ENCODE results near the gene DNAH5. TPM values are rescaled to one million over a fixed set of nuclear protein-coding genes. Genes with fewer than 3 reads are reported as not detected.

Gene DNAH5
- polyA plus RNA-seq, 1 donor: 0.34 TPM

DNA sequence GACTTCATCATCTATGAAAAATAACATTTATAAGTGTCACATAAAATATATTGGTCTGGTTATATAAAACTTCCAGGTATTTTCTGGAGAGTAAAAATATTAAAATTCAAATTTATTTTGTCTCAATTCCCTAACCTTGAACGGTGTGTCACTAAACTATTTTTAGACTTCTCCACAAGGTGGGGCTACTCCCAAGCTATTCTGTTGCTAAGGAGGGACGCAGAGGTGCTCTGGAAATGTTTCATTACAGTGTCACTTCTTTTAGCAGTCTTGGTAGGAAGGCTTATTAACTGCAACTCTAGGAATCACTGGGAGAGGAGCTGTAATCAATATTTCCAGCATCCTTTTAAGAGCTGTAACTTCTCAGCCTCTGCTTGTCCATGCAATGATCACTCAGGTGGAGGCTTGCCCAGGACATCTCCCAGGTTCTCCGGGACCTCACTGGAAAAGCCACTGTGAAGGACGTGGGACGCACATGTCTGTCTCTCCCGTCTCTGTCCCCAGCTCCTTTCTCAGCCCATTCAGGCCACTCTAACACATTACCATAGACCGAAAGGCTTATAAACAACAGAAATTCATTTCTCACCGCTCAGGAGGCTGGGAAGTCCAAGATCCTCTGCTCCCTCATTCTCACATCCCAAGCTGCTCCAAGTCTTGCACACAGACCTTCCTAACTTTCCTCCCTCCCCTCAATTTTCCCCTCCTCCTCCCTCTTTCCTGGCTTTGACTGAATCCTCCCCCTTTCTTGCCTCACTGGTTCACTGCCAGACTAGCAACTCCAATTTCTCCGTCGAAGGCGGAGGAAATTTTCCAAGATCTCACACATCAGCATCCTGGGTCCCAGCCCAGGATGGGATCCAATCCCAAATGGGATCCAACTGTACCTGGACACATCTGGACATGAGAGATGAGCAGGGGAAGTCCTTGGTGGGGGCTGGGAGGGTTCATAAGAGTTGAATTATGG lies 32.7 kb upstream of the DNAH5 start:
- 0% methylated on average over 1 of the region's 11 CpGs for WGBS (ENCODE audit: insufficient coverage, low lambda C conversion rate)
- Histone ChIP-seq H3K36me3 (ENCODE audit: control insufficient read depth, insufficient read depth, low read length) (no peaks in the 10 kb centered on the region), H3K4me1 (ENCODE audit: control insufficient read depth, insufficient read depth, low read length) (no peaks in the 10 kb centered on the region), H3K27me3 (ENCODE audit: control insufficient read depth, insufficient read depth, low read length) (peaks cover 5% of the 10 kb centered on the region), H3K9me3 (ENCODE audit: control insufficient read depth, low read depth, low read length) (no peaks in the 10 kb centered on the region), H3K4me3 (ENCODE audit: low read length) (no peak overlapping the region), H3K27ac (ENCODE audit: low read length) (no peak overlapping the region)
- DNase-seq: no peak

DNA sequence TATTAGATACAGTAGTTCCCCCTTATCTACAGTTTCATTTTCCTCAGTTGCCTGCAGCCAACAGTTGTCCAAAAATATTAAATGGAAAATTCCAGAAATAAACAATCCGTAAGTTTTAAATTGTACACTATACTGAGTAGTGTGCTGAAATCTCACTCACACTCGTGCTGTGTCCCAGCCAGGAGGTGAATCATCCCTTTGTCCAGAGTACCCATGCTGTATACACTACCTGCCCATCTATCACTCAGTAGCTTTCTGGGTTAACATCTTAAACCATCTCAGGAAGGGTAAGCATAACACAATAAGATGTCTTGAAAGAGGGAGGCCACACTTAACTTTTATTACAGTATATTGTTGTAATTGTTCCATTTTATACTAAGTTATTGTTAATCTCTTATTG lies 31.7 kb upstream of the DNAH5 start:
- no peaks in the 10 kb centered on the region for H3K4me1 ChIP-seq (ENCODE audit: control insufficient read depth, insufficient read depth, low read length)
- no CpG with 5 or more reads among the region's 2 CpGs for WGBS (ENCODE audit: insufficient coverage, low lambda C conversion rate)
- H3K27me3 ChIP-seq (ENCODE audit: control insufficient read depth, insufficient read depth, low read length): peaks cover 5% of the 10 kb centered on the region
- H3K9me3 ChIP-seq (ENCODE audit: control insufficient read depth, low read depth, low read length): no peaks in the 10 kb centered on the region
- DNase-seq: no peak
- H3K36me3 ChIP-seq (ENCODE audit: control insufficient read depth, insufficient read depth, low read length): no peaks in the 10 kb centered on the region
- H3K27ac ChIP-seq (ENCODE audit: low read length): no peak overlapping the region
- no peak overlapping the region for H3K4me3 ChIP-seq (ENCODE audit: low read length)

DNA sequence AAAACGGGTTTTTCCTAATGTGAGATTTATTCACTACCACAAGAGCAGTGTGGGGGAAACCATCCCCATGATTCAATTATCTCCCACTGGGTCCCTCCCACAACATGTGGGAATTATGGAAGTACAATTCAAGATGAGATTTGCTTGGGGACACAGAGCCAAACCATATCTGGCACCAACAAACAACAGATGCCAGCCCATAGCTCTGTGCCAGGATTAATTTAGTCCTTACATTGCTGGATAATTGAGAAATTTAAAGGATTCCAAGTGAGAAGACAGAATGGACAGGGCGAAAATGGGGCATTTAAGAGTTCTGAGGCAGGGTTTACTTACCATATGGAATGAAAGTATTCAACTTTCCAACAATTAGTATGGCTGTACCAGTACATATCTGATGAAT lies 30.8 kb upstream of the DNAH5 start:
- no CpG with 5 or more reads among the region's 2 CpGs for WGBS (ENCODE audit: insufficient coverage, low lambda C conversion rate)
- Histone ChIP-seq H3K27me3 (ENCODE audit: control insufficient read depth, insufficient read depth, low read length) (no peaks in the 10 kb centered on the region), H3K4me3 (ENCODE audit: low read length) (no peak overlapping the region), H3K9me3 (ENCODE audit: control insufficient read depth, low read depth, low read length) (no peaks in the 10 kb centered on the region), H3K4me1 (ENCODE audit: control insufficient read depth, insufficient read depth, low read length) (no peaks in the 10 kb centered on the region), H3K36me3 (ENCODE audit: control insufficient read depth, insufficient read depth, low read length) (no peaks in the 10 kb centered on the region), H3K27ac (ENCODE audit: low read length) (no peak overlapping the region)
- DNase-seq: no peak

DNA sequence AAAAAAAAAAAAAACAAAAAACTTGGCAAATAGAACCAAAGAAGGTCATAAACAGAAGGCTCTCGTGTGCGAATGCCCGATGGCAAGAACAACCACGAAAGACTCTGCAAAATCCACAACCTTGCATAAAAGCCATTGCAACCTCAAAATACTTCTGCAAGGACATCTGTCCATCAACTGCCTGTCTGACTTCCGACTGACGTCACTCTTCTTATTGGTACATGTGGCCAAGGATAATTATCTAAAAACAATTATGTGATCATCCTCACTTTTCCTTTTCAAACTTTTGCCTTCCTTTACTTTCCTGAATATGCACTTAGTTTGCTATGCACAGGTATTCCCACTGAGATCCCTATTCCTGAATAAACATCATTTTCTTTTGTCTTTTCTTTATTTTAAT lies 29.2 kb upstream of the DNAH5 start:
- Histone ChIP-seq H3K4me3 (ENCODE audit: low read length) (no peak overlapping the region), H3K4me1 (ENCODE audit: control insufficient read depth, insufficient read depth, low read length) (no peaks in the 10 kb centered on the region), H3K27ac (ENCODE audit: low read length) (no peak overlapping the region), H3K36me3 (ENCODE audit: control insufficient read depth, insufficient read depth, low read length) (no peaks in the 10 kb centered on the region), H3K9me3 (ENCODE audit: control insufficient read depth, low read depth, low read length) (no peaks in the 10 kb centered on the region), H3K27me3 (ENCODE audit: control insufficient read depth, insufficient read depth, low read length) (no peaks in the 10 kb centered on the region)
- no peak for DNase-seq
- WGBS (ENCODE audit: insufficient coverage, low lambda C conversion rate): 90% methylated on average over 3 of the region's 6 CpGs

DNA sequence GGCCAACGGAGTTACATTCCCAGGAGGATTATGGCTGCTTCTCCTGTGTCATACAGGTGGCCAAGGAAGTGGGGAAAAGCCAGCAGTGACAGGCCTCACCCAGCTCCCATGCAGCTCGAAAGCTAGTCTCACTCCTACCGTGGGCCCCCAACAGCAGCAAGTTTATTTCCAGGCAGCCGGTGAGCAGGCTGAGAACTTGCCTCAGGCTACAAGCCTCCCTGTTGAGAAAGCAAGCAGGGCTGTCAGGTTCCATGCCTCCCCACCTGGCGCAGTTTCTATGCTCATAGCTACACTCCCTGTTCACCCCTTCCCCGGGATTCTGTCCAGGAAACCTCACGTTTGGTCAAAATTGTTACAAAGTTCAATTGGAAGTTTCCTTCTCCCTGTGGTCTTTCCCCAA lies 27.5 kb upstream of the DNAH5 start:
- no peaks in the 10 kb centered on the region for H3K9me3 ChIP-seq (ENCODE audit: control insufficient read depth, low read depth, low read length)
- H3K4me3 ChIP-seq (ENCODE audit: low read length): no peak overlapping the region
- H3K4me1 ChIP-seq (ENCODE audit: control insufficient read depth, insufficient read depth, low read length): no peaks in the 10 kb centered on the region
- no peak for DNase-seq
- H3K27me3 ChIP-seq (ENCODE audit: control insufficient read depth, insufficient read depth, low read length): no peaks in the 10 kb centered on the region
- H3K27ac ChIP-seq (ENCODE audit: low read length): no peak overlapping the region
- no CpG with 5 or more reads among the region's 7 CpGs for WGBS (ENCODE audit: insufficient coverage, low lambda C conversion rate)
- no peaks in the 10 kb centered on the region for H3K36me3 ChIP-seq (ENCODE audit: control insufficient read depth, insufficient read depth, low read length)

DNA sequence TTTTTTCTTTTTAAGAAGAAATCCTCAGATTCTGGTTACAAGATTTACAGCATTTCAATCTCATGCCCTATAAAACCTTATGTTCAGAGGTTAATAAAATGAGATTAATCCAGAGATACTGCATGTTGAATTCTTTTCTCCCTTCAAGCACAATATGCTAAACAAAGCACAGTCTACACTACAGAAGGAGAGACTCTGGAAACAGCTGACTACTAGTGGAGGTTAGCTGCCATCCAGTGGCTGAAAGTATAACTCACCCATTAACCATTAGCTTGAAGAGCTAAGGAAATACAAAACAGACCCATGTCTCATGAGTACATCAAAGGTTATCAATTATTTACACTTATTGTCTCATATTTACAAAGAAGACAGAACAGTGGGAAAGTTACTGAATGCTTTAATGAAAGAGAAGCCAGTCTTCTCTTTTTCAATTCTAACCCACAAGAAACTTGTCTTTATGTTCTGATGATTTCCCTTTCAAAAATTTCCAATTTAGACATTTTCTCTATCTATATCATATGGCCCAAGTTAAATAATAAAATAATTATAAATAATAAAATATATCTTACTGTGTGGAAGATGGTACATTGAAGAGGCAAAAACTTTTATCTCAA lies 12.7 kb upstream of the DNAH5 start:
- Histone ChIP-seq H3K9me3 (ENCODE audit: control insufficient read depth, low read depth, low read length) (no peaks in the 10 kb centered on the region), H3K4me3 (ENCODE audit: low read length) (no peak overlapping the region)
- peak; percentile 2 to 12 for DNase-seq

DNA sequence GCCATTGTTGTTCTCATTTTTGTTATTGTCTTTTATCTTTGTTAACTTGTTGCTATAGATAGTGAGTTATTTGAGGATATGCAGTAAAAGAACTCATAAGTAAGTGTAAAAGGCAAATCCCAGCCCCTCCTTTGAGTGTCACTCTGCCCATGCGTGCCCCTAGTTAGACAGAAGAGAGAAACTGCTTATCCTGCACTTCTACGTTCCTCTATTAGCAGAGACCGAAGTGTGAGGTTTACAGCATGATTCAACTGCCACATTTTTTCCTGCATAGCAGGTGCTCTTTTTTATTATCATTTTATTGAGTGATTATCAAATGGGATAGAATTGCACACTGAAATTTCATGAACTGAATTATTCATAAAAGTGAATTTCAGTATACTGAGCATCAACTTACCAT lies 12.0 kb upstream of the DNAH5 start:
- WGBS (ENCODE audit: insufficient coverage, low lambda C conversion rate): no CpG with 5 or more reads among the region's 3 CpGs
- H3K4me3 ChIP-seq (ENCODE audit: low read length): no peak overlapping the region
- H3K4me1 ChIP-seq (ENCODE audit: control insufficient read depth, insufficient read depth, low read length): no peaks in the 10 kb centered on the region
- peaks cover 2% of the 10 kb centered on the region for H3K27me3 ChIP-seq (ENCODE audit: control insufficient read depth, insufficient read depth, low read length)
- H3K36me3 ChIP-seq (ENCODE audit: control insufficient read depth, insufficient read depth, low read length): no peaks in the 10 kb centered on the region
- DNase-seq: no peak
- no peak overlapping the region for H3K27ac ChIP-seq (ENCODE audit: low read length)
- H3K9me3 ChIP-seq (ENCODE audit: control insufficient read depth, low read depth, low read length): no peaks in the 10 kb centered on the region

More for the DNA sequence above, 12.7 kb upstream of the DNAH5 start:
- H3K27me3 ChIP-seq (ENCODE audit: control insufficient read depth, insufficient read depth, low read length): peaks cover 2% of the 10 kb centered on the region
- no peak overlapping the region for H3K27ac ChIP-seq (ENCODE audit: low read length)
- H3K36me3 ChIP-seq (ENCODE audit: control insufficient read depth, insufficient read depth, low read length): no peaks in the 10 kb centered on the region
- H3K4me1 ChIP-seq (ENCODE audit: control insufficient read depth, insufficient read depth, low read length): no peaks in the 10 kb centered on the region

DNA sequence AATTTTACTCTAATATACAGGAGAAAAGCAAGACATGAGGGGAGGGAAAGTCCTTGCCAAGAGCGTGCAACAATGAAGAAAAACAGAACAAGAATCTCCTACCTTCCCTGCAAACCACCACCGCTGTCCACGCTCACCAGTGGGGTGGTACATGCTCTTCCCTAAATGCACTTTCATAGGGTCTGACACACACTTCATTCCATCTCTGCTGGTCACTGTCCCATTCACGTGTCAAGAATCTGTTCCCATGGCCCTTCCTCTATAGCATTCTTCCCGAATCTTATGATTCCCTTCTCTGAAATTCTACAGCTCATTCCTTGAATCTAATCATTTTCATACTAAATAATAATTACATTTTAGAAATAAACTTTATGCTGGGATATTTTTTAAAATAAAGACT lies 11.4 kb upstream of the DNAH5 start:
- DNase-seq: no peak
- Histone ChIP-seq H3K36me3 (ENCODE audit: control insufficient read depth, insufficient read depth, low read length) (no peaks in the 10 kb centered on the region), H3K27me3 (ENCODE audit: control insufficient read depth, insufficient read depth, low read length) (peaks cover 2% of the 10 kb centered on the region), H3K27ac (ENCODE audit: low read length) (no peak overlapping the region), H3K4me1 (ENCODE audit: control insufficient read depth, insufficient read depth, low read length) (no peaks in the 10 kb centered on the region), H3K9me3 (ENCODE audit: control insufficient read depth, low read depth, low read length) (no peaks in the 10 kb centered on the region), H3K4me3 (ENCODE audit: low read length) (no peak overlapping the region)
- 93% methylated on average over 2 of the region's 5 CpGs for WGBS (ENCODE audit: insufficient coverage, low lambda C conversion rate)

DNA sequence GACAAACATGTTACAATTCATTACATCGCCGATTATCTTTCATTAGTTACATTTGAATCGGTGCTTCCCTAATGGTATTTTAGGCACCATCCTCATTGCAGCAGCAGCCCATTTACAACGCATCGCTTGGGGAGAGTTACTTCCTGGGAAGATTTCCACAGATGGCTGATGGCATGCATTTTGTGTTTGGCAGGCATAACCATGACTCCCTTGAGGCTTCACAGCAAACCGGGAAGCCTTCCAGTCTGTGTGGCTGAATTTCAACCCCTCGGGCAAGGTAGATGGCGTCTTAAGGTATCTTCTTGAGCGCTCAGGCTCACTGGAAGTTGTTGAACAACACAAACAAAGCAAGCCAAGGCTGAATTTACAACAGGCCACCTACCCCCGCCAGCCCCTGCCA lies 1.6 kb upstream of the DNAH5 start:
- Histone ChIP-seq H3K27ac (ENCODE audit: low read length) (no peak overlapping the region), H3K27me3 (ENCODE audit: control insufficient read depth, insufficient read depth, low read length) (no peaks in the 10 kb centered on the region), H3K9me3 (ENCODE audit: control insufficient read depth, low read depth, low read length) (no peaks in the 10 kb centered on the region), H3K4me1 (ENCODE audit: control insufficient read depth, insufficient read depth, low read length) (no peaks in the 10 kb centered on the region), H3K36me3 (ENCODE audit: control insufficient read depth, insufficient read depth, low read length) (no peaks in the 10 kb centered on the region), H3K4me3 (ENCODE audit: low read length) (no peak overlapping the region)
- DNase-seq: no peak
- no CpG with 5 or more reads among the region's 10 CpGs for WGBS (ENCODE audit: insufficient coverage, low lambda C conversion rate)

DNA sequence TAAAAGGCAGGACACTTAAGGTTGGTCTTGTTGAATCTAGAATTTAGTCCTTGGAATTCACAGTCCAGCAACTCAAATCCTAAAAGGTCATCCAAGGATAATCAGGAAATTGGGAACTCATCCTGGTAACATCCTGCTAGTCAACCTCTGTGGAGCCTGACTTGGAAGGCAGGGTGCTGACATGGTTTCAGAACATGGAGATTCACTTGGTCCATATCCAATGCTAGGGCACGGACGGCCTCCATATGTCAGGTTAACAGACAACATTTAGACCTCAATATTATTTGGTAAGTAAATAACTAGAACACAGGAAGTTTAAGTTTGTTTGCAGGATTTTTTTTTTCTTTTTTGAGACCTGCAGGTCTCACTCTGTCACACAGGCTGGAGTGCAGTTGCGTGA lies 783 bp upstream of the DNAH5 start:
- H3K27ac ChIP-seq (ENCODE audit: low read length): no peak overlapping the region
- H3K27me3 ChIP-seq (ENCODE audit: control insufficient read depth, insufficient read depth, low read length): no peaks in the 10 kb centered on the region
- no peak for DNase-seq
- no CpG with 5 or more reads among the region's 3 CpGs for WGBS (ENCODE audit: insufficient coverage, low lambda C conversion rate)
- no peak overlapping the region for H3K4me3 ChIP-seq (ENCODE audit: low read length)
- no peaks in the 10 kb centered on the region for H3K9me3 ChIP-seq (ENCODE audit: control insufficient read depth, low read depth, low read length)
- H3K36me3 ChIP-seq (ENCODE audit: control insufficient read depth, insufficient read depth, low read length): no peaks in the 10 kb centered on the region
- H3K4me1 ChIP-seq (ENCODE audit: control insufficient read depth, insufficient read depth, low read length): no peaks in the 10 kb centered on the region

All from large intestine (tissue), 3 donors.